Astrocyte of the spinal cord (primary cell): ENCODE measurements around the gene SLC35E3.

Source experiments
- DNase-seq: peaks from one replicate; pipeline ENCODE4 v3.0.0; 2011; ENCODE audit warnings: low read depth, low spot score
- H3K4me3 ChIP-seq: 2 replicates; pipeline ENCODE4 v1.5.1; 2011; ENCODE audit warnings: low read depth, mild to moderate bottlenecking, low read length, moderate library complexity
- CTCF ChIP-seq: IDR thresholded peaks from 2 replicates; pipeline ENCODE4 v1.5.1; 2012; ENCODE audit warnings: low read depth, mild to moderate bottlenecking, low read length, inconsistent platforms
- in situ Hi-C: cut with HindIII; loops from 2 replicates; pipeline ENCODE4 v1.10.0; 2017; ENCODE audit warnings: low sequenced_read_pairs

SLC35E3 gene

GRCh38 chr12:68790081-68790951 lies 44.3 kb downstream of the SLC35E3 start:
- no peak for TF ChIP-seq CTCF
- in situ Hi-C loops, result no loop called here
- DNase-seq, result no peak
- H3K4me3 ChIP-seq, result no peak overlapping the region

GRCh38 chr12:68790952-68791234 lies 44.9 kb downstream of the SLC35E3 start:
- DNase-seq, result no peak
- in situ Hi-C loops, result no loop called here
- no peak for TF ChIP-seq CTCF
- H3K4me3 ChIP-seq, result no peak overlapping the region

- in situ Hi-C loops, result no loop called here
- no peak for TF ChIP-seq CTCF
- no peak overlapping the region for H3K4me3 ChIP-seq
- DNase-seq, result no peak
Measured at GRCh38 chr12:68791897-68792481, 46.0 kb downstream of the SLC35E3 start.

GRCh38 chr12:68792952-68793351 lies 47.0 kb downstream of the SLC35E3 start:
- peak; percentile 22 for DNase-seq
- in situ Hi-C loops, result no loop called here
- TF ChIP-seq CTCF, result no peak
- H3K4me3 ChIP-seq, result no peak overlapping the region

GRCh38 chr12:68793436-68793835 lies 47.5 kb downstream of the SLC35E3 start:
- in situ Hi-C loops, result no loop called here
- H3K4me3 ChIP-seq, result no peak overlapping the region
- DNase-seq, result no peak
- no peak for TF ChIP-seq CTCF

GRCh38 chr12:68793975-68794652 lies 48.1 kb downstream of the SLC35E3 start:
- no peak overlapping the region for H3K4me3 ChIP-seq
- TF ChIP-seq CTCF, result no peak
- in situ Hi-C loops, result no loop called here
- no peak for DNase-seq
